ENCODE data around the gene FRG2. TPM values are rescaled to one million over a fixed set of nuclear protein-coding genes. Genes with fewer than 3 reads are reported as not detected.
"Not testable (repeated sequence)": the region's sequence is repeated elsewhere in the genome, so short reads cannot be mapped to it uniquely, and the experiment has no call there.

The FRG2 gene
- total RNA-seq, 4 donors from 2014 or later = not detected

GRCh38 chr4:189988877-189989431 lies 38.1 kb downstream of the FRG2 start:
- Histone ChIP-seq H3K4me1 (no peaks in the 10 kb centered on the region), H3K4me3 (no peak overlapping the region), H3K9me3 (no peaks in the 10 kb centered on the region), H3K36me3 (no peaks in the 10 kb centered on the region), H3K27me3 (no peaks in the 10 kb centered on the region), H3K27ac (no peak overlapping the region)
- DNase-seq = no peak
- TF ChIP-seq, protein P1, sequence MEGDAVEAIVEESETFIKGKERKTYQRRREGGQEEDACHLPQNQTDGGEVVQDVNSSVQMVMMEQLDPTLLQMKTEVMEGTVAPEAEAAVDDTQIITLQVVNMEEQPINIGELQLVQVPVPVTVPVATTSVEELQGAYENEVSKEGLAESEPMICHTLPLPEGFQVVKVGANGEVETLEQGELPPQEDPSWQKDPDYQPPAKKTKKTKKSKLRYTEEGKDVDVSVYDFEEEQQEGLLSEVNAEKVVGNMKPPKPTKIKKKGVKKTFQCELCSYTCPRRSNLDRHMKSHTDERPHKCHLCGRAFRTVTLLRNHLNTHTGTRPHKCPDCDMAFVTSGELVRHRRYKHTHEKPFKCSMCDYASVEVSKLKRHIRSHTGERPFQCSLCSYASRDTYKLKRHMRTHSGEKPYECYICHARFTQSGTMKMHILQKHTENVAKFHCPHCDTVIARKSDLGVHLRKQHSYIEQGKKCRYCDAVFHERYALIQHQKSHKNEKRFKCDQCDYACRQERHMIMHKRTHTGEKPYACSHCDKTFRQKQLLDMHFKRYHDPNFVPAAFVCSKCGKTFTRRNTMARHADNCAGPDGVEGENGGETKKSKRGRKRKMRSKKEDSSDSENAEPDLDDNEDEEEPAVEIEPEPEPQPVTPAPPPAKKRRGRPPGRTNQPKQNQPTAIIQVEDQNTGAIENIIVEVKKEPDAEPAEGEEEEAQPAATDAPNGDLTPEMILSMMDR (IDR thresholded peaks at IDR 0.05) = no peak
- TF ChIP-seq POLR2A (IDR thresholded peaks at IDR 0.05) = no peak
- intact Hi-C loops (cut with DNase I; ENCODE audit: low total_unique reads) = no loop called here

- H3K27me3 ChIP-seq; H3K36me3 ChIP-seq; H3K4me1 ChIP-seq; DNase-seq; H3K4me3 ChIP-seq; H3K9me3 ChIP-seq; intact Hi-C loops (cut with DNase I; ENCODE audit: low total_unique reads); H3K27ac ChIP-seq: not testable (repeated sequence)
These were observed 41.3 kb downstream of the FRG2 start for GRCh38 chr4:189985651-189986243.

DNA sequence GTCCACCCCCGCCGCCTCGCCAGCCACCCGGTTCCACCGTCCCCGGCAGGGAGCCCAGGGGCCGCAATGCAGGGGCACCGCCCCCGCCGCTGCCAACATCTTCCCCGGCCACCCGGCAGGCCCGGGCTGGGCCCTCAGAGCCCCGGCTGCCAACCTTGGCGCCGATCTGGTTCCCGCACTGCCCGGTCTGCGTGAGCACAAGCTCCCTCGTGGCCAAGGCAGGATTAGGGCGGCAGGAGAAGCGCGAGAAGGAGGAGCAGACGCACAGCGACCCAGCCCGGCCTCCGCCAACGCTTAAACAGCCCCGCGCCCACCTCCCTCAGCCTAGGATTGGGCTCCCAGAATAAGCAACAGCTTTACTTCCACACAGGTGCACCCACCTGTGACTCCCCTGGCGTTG lies 42.4 kb downstream of the FRG2 start:
- H3K27ac ChIP-seq; H3K4me3 ChIP-seq; H3K36me3 ChIP-seq; intact Hi-C loops (cut with DNase I; ENCODE audit: low total_unique reads); DNase-seq; H3K9me3 ChIP-seq; H3K27me3 ChIP-seq; H3K4me1 ChIP-seq: not testable (repeated sequence)

GRCh38 chr4:189983916-189984526 lies 43.0 kb downstream of the FRG2 start:
- H3K4me3 ChIP-seq; H3K27me3 ChIP-seq; intact Hi-C loops (cut with DNase I; ENCODE audit: low total_unique reads); H3K27ac ChIP-seq; H3K9me3 ChIP-seq; H3K36me3 ChIP-seq; H3K4me1 ChIP-seq; DNase-seq: not testable (repeated sequence)

GRCh38 chr4:189981970-189982369 lies 45.1 kb downstream of the FRG2 start:
- intact Hi-C loops (cut with DNase I; ENCODE audit: low total_unique reads) = no loop called here
- H3K27me3 ChIP-seq = no peaks in the 10 kb centered on the region
- H3K36me3 ChIP-seq = no peaks in the 10 kb centered on the region
- no peak overlapping the region for H3K27ac ChIP-seq
- H3K4me1 ChIP-seq = no peaks in the 10 kb centered on the region
- DNase-seq = no peak
- TF ChIP-seq, protein P1 (IDR thresholded peaks at IDR 0.05) = no peak
- no peak for TF ChIP-seq POLR2A (IDR thresholded peaks at IDR 0.05)
- H3K4me3 ChIP-seq = no peak overlapping the region
- no peaks in the 10 kb centered on the region for H3K9me3 ChIP-seq

DNA sequence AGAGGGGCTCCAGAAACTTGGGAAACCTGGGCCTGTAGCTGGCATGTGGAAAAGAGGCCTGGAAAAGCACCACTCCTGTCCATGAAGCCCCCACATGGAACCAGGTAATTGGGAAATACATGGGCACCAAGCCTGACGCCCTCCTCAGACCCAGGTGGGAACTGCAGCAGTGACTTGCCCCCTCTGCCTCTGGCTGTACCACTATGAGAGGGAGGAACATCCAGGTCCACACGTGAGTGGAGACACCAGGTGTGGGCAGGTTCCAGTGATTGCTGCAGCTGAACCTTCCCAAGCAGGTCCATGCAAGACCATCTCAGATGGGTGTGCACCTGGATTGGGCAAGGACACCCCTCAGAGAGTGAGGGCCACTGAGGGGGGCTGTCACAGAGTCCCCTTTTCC lies 46.8 kb downstream of the FRG2 start:
- H3K36me3 ChIP-seq; intact Hi-C loops (cut with DNase I; ENCODE audit: low total_unique reads); H3K4me1 ChIP-seq; DNase-seq; H3K27ac ChIP-seq; H3K9me3 ChIP-seq; H3K27me3 ChIP-seq; H3K4me3 ChIP-seq: not testable (repeated sequence)

GRCh38 chr4:189979196-189980047 lies 47.6 kb downstream of the FRG2 start:
- Histone ChIP-seq H3K4me1 (no peaks in the 10 kb centered on the region), H3K27ac (no peak overlapping the region), H3K9me3 (no peaks in the 10 kb centered on the region), H3K36me3 (no peaks in the 10 kb centered on the region), H3K4me3 (no peak overlapping the region), H3K27me3 (no peaks in the 10 kb centered on the region)
- intact Hi-C loops (cut with DNase I; ENCODE audit: low total_unique reads) = no loop called here
- no peak for DNase-seq
- TF ChIP-seq POLR2A (IDR thresholded peaks at IDR 0.05) = no peak
- TF ChIP-seq, protein P1 (IDR thresholded peaks at IDR 0.05) = no peak

Data from uterus (tissue), 4 donors.